ENCODE measurements around the gene CTNND1.

Gene CTNND1, protein sequence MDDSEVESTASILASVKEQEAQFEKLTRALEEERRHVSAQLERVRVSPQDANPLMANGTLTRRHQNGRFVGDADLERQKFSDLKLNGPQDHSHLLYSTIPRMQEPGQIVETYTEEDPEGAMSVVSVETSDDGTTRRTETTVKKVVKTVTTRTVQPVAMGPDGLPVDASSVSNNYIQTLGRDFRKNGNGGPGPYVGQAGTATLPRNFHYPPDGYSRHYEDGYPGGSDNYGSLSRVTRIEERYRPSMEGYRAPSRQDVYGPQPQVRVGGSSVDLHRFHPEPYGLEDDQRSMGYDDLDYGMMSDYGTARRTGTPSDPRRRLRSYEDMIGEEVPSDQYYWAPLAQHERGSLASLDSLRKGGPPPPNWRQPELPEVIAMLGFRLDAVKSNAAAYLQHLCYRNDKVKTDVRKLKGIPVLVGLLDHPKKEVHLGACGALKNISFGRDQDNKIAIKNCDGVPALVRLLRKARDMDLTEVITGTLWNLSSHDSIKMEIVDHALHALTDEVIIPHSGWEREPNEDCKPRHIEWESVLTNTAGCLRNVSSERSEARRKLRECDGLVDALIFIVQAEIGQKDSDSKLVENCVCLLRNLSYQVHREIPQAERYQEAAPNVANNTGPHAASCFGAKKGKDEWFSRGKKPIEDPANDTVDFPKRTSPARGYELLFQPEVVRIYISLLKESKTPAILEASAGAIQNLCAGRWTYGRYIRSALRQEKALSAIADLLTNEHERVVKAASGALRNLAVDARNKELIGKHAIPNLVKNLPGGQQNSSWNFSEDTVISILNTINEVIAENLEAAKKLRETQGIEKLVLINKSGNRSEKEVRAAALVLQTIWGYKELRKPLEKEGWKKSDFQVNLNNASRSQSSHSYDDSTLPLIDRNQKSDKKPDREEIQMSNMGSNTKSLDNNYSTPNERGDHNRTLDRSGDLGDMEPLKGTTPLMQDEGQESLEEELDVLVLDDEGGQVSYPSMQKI

GRCh38 chr11:57761301-57762234, at the start of gene CTNND1:
TSS of gene CTNND1 (plus strand) at chr11:57761802. CDS start at chr11:57791479, 29,677 bp downstream.
- Histone ChIP-seq H3K36me3 (ENCODE audit: control insufficient read depth in 2 of 2, insufficient read depth in 1 of 2, low read length in 2 of 2) (no peaks in the 10 kb centered on the region), H3K27ac (ENCODE audit: extremely low read depth, low read depth, low read length) (peak within 1 kb of the TSS; percentile 86), H3K9me3 (ENCODE audit: control insufficient read depth, insufficient read depth, low read depth, low read length) (no peaks in the 10 kb centered on the region), H3K4me3 (ENCODE audit: low read depth, low read length) (peak within 1 kb of the TSS; percentile 50), H3K4me1 (ENCODE audit: control insufficient read depth, insufficient read depth, low read length) (peaks cover 8% of the 10 kb centered on the region; the same call in 1 of the 2 replicates)
- ChIA-PET CTCF (interaction anchor here (0.6 to 10.5 kb wide), 11 partner anchors 10 to 1908 kb away, joined by 3 to 151 read pairs (median 4); partner anchors contain the start of genes BTBD18 and DTX4), POLR2A (interaction anchor here (0.6 to 4.8 kb wide), 16 partner anchors 12 to 197 kb away, joined by 3 to 50 read pairs (median 5); partner anchors contain the start of genes MED19, SELENOH and TMX2)
- no peak for TF ChIP-seq ZNF560 (tag by site-specific recombination; IDR thresholded peaks at IDR 0.05; ENCODE audit: borderline replicate concordance)
- no peak for TF ChIP-seq ZNF544 (tag by site-specific recombination; IDR thresholded peaks at IDR 0.05)
- no peak for TF ChIP-seq ZNF677 (tag by site-specific recombination; IDR thresholded peaks at IDR 0.05)
- peak; percentile 97 for TF ChIP-seq IKZF3 (tag by site-specific recombination; IDR thresholded peaks at IDR 0.05)
- no peak for TF ChIP-seq ZNF561 (tag by site-specific recombination; IDR thresholded peaks at IDR 0.05; ENCODE audit: borderline replicate concordance)
- TF ChIP-seq ZNF248 (tag by site-specific recombination; IDR thresholded peaks at IDR 0.05), result no peak
- TF ChIP-seq ZNF121 (tag by site-specific recombination; IDR thresholded peaks at IDR 0.05), result no peak
- no peak for TF ChIP-seq ZFP69B (tag by site-specific recombination; IDR thresholded peaks at IDR 0.05)
- peak; percentile 95 for TF ChIP-seq PRDM1 (tag by site-specific recombination; IDR thresholded peaks at IDR 0.05)
- TF ChIP-seq ZNF777 (tag by site-specific recombination; IDR thresholded peaks at IDR 0.05; ENCODE audit: borderline replicate concordance), result no peak
- TF ChIP-seq, protein P1, sequence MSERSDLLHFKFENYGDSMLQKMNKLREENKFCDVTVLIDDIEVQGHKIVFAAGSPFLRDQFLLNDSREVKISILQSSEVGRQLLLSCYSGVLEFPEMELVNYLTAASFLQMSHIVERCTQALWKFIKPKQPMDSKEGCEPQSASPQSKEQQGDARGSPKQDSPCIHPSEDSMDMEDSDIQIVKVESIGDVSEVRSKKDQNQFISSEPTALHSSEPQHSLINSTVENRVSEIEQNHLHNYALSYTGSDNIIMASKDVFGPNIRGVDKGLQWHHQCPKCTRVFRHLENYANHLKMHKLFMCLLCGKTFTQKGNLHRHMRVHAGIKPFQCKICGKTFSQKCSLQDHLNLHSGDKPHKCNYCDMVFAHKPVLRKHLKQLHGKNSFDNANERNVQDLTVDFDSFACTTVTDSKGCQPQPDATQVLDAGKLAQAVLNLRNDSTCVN (tag by site-specific recombination; optimal IDR thresholded peaks at IDR 0.05), result no peak
- no peak for TF ChIP-seq ZFHX2 (tag by site-specific recombination; conservative IDR thresholded peaks at IDR 0.05)
- 0 out of 2 replicates have a peak, but pooled peaks have one; percentile 26 for TF ChIP-seq KLF10 (tag by site-specific recombination; IDR thresholded peaks at IDR 0.05)
- TF ChIP-seq TSHZ1 (tag by site-specific recombination; IDR thresholded peaks at IDR 0.05; ENCODE audit: borderline replicate concordance), result no peak
- TF ChIP-seq ZNF585B (tag by site-specific recombination; IDR thresholded peaks at IDR 0.05), result no peak
- TF ChIP-seq YY2 (tag by site-specific recombination; IDR thresholded peaks at IDR 0.05), result no peak
- TF ChIP-seq, protein P2, sequence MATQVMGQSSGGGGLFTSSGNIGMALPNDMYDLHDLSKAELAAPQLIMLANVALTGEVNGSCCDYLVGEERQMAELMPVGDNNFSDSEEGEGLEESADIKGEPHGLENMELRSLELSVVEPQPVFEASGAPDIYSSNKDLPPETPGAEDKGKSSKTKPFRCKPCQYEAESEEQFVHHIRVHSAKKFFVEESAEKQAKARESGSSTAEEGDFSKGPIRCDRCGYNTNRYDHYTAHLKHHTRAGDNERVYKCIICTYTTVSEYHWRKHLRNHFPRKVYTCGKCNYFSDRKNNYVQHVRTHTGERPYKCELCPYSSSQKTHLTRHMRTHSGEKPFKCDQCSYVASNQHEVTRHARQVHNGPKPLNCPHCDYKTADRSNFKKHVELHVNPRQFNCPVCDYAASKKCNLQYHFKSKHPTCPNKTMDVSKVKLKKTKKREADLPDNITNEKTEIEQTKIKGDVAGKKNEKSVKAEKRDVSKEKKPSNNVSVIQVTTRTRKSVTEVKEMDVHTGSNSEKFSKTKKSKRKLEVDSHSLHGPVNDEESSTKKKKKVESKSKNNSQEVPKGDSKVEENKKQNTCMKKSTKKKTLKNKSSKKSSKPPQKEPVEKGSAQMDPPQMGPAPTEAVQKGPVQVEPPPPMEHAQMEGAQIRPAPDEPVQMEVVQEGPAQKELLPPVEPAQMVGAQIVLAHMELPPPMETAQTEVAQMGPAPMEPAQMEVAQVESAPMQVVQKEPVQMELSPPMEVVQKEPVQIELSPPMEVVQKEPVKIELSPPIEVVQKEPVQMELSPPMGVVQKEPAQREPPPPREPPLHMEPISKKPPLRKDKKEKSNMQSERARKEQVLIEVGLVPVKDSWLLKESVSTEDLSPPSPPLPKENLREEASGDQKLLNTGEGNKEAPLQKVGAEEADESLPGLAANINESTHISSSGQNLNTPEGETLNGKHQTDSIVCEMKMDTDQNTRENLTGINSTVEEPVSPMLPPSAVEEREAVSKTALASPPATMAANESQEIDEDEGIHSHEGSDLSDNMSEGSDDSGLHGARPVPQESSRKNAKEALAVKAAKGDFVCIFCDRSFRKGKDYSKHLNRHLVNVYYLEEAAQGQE (tag by site-specific recombination; IDR thresholded peaks at IDR 0.05), result no peak
- no peak for TF ChIP-seq ZNF701 (tag by site-specific recombination; IDR thresholded peaks at IDR 0.05)
- no peak for TF ChIP-seq ZNF175 (tag by site-specific recombination; IDR thresholded peaks at IDR 0.05)
- no peak for TF ChIP-seq ZNF146 (tag by site-specific recombination; IDR thresholded peaks at IDR 0.05)
- TF ChIP-seq ZBTB1 (tag by site-specific recombination; IDR thresholded peaks at IDR 0.05), result no peak
- TF ChIP-seq ZNF843 (tag by site-specific recombination; IDR thresholded peaks at IDR 0.05), result 0 out of 2 replicates have a peak, but pooled peaks have one; percentile 19
- no peak for TF ChIP-seq ZNF571 (tag by site-specific recombination; IDR thresholded peaks at IDR 0.05)
- TF ChIP-seq ZNF48 (tag by site-specific recombination; IDR thresholded peaks at IDR 0.05), result no peak
- no peak for TF ChIP-seq ZBTB21 (tag by site-specific recombination; IDR thresholded peaks at IDR 0.05)
- no peak for TF ChIP-seq SCRT2 (tag by site-specific recombination; IDR thresholded peaks at IDR 0.05)
- no peak for TF ChIP-seq ZNF654 (tag by site-specific recombination; IDR thresholded peaks at IDR 0.05; ENCODE audit: low read depth)
